Thoracic aorta (tissue), 2 donors: ENCODE measurements around the gene BTBD16. TPM values are rescaled to one million over a fixed set of nuclear protein-coding genes. Genes with fewer than 3 reads are reported as not detected.

Experiments used
- ATAC-seq: fragments of 150-250 bp; one replicate; pipeline ENCODE4 v1.8.0; 2017; ENCODE audit warnings: low read depth; ENCODE audit not compliant: insufficient number of reproducible peaks, low FRiP score
- DNase-seq: peaks from one replicate; pipeline ENCODE4 v3.0.0-alpha.2; 2020; ENCODE audit warnings: low spot score
- H3K27ac ChIP-seq, 2 donors: fragments of 200-600 bp; sonication (generic); 1 replicate in 1 of 2; 2 replicates in 1 of 2; pipeline ENCODE4 v1.5.1; 2016; ENCODE audit warnings: mild to moderate bottlenecking in 2 of 2, moderate library complexity in 2 of 2
- H3K27me3 ChIP-seq: fragments of 200-600 bp; sonication (generic); replicated peaks from 2 replicates; pipeline ENCODE4 v1.6.0; 2016; ENCODE audit warnings: mild to moderate bottlenecking; ENCODE audit not compliant: insufficient read depth
- H3K36me3 ChIP-seq: fragments of 200-600 bp; sonication (generic); one replicate; pipeline ENCODE4 v1.5.1; 2016
- H3K4me1 ChIP-seq, 2 donors: fragments of 200-600 bp; sonication (generic); 1 replicate in 1 of 2; 2 replicates in 1 of 2; pipeline versions ENCODE4 v1.5.1 to v1.6.0; 2016; ENCODE audit warnings: low read depth in 2 of 2, mild to moderate bottlenecking in 1 of 2; ENCODE audit not compliant: control insufficient read depth in 1 of 2
- H3K4me3 ChIP-seq: fragments of 200-600 bp; sonication (generic); 2 replicates; pipeline ENCODE4 v1.5.1; 2016; ENCODE audit warnings: mild to moderate bottlenecking
- H3K9me3 ChIP-seq: fragments of 200-600 bp; sonication (generic); 2 replicates; pipeline ENCODE4 v1.5.1; 2016
- total RNA-seq, 2 donors: library from RNA; depleted of rRNA; stranded (reverse); fragments of >200 nt; gene quantifications; one replicate each; pipeline versions ENCODE4 v1.1.0 to v1.2.3, GENCODE V29; 2016
- TF ChIP-seq, protein P1 (sequence below): fragments of 200-600 bp; sonication (generic); IDR thresholded peaks from one replicate; pipeline ENCODE4 v1.5.1; 2019; ENCODE audit warnings: antibody characterized with exemption

Gene BTBD16
- total RNA-seq, 2 donors from 2014 or later = not detected

- ATAC-seq (no peak), DNase-seq (no peak)
- no peaks in the 10 kb centered on the region for H3K4me1 ChIP-seq
- no peak overlapping the region for H3K4me3 ChIP-seq
- H3K27ac ChIP-seq = no peak overlapping the region
- TF ChIP-seq, protein P1, sequence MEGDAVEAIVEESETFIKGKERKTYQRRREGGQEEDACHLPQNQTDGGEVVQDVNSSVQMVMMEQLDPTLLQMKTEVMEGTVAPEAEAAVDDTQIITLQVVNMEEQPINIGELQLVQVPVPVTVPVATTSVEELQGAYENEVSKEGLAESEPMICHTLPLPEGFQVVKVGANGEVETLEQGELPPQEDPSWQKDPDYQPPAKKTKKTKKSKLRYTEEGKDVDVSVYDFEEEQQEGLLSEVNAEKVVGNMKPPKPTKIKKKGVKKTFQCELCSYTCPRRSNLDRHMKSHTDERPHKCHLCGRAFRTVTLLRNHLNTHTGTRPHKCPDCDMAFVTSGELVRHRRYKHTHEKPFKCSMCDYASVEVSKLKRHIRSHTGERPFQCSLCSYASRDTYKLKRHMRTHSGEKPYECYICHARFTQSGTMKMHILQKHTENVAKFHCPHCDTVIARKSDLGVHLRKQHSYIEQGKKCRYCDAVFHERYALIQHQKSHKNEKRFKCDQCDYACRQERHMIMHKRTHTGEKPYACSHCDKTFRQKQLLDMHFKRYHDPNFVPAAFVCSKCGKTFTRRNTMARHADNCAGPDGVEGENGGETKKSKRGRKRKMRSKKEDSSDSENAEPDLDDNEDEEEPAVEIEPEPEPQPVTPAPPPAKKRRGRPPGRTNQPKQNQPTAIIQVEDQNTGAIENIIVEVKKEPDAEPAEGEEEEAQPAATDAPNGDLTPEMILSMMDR = no peak
- no peaks in the 10 kb centered on the region for H3K27me3 ChIP-seq
- H3K36me3 ChIP-seq = no peaks in the 10 kb centered on the region
- H3K9me3 ChIP-seq = no peaks in the 10 kb centered on the region
Observed at GRCh38 chr10:122321960-122322359, 50.9 kb downstream of the BTBD16 start.

DNA sequence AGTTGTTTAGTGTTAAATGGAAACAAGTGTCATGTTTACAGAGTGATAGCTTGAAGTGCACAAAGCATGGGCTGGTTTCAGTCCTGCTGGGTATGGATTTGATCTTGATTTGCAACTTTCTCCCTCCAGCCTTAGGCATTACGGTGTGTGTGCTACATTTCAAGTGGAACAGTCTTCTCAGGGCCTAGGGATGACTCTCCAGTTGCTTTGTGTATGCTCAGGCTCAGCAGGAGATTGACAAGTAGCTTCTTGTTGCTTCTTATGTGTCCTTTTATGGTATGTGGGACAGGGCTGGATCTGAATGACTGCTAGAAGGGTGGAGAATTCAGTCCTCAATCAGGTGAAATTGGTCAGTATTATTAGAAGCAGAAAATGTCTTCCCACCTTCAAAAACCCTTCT lies 52.1 kb downstream of the BTBD16 start:
- Histone ChIP-seq H3K27ac (no peak overlapping the region), H3K27me3 (no peaks in the 10 kb centered on the region), H3K4me3 (no peak overlapping the region), H3K36me3 (no peaks in the 10 kb centered on the region), H3K9me3 (no peaks in the 10 kb centered on the region), H3K4me1 (no peaks in the 10 kb centered on the region)
- DNase-seq (no peak), ATAC-seq (no peak)
- TF ChIP-seq, protein P1 = no peak

DNA sequence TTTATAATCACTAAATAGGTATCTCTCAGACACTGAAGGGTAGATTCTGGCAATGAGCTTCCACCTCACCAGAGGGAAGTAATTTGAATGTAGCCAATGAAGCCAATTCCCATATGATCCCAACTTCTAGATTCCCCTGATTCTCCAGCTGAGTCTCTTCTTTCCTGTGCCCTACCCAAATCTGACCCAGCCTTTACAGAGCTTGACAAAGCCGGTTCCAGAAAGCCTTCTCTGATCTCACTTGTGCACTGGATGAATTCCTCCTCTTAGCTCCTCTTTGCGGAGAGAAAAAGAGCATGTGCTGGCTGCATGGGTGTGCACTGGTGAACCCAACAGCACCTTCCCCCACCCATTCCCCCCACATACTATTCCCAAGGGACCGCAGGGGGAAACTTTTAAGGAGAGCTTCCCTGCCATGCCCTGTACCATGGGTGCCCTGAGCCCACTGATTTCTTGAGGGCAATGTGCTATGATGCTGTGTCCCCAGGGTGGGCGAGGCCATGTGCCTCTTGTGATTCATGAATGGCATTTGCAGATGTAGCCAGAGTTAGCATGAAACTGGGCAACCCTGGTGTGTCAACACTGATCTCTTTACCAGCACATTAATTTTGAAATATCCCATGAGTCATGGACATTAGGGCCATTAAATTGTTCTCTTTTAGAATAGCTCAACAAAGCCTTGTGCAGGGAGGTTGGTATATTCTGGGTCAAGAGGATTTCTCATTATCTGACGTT lies 53.0 kb downstream of the BTBD16 start:
- H3K4me1 ChIP-seq = no peaks in the 10 kb centered on the region
- H3K4me3 ChIP-seq = no peak overlapping the region
- H3K36me3 ChIP-seq = no peaks in the 10 kb centered on the region
- no peaks in the 10 kb centered on the region for H3K27me3 ChIP-seq
- H3K9me3 ChIP-seq = no peaks in the 10 kb centered on the region
- ATAC-seq (peak; percentile 76), DNase-seq (no peak)
- H3K27ac ChIP-seq = no peak overlapping the region
- TF ChIP-seq, protein P1 = no peak

- ATAC-seq (no peak), DNase-seq (no peak)
- no peaks in the 10 kb centered on the region for H3K9me3 ChIP-seq
- H3K27me3 ChIP-seq = no peaks in the 10 kb centered on the region
- no peak overlapping the region for H3K4me3 ChIP-seq
- H3K36me3 ChIP-seq = no peaks in the 10 kb centered on the region
- TF ChIP-seq, protein P1 = no peak
- H3K27ac ChIP-seq = no peak overlapping the region
- H3K4me1 ChIP-seq = no peaks in the 10 kb centered on the region
Observed at GRCh38 chr10:122325235-122325634, 54.1 kb downstream of the BTBD16 start.

- Histone ChIP-seq H3K4me1 (no peaks in the 10 kb centered on the region), H3K27ac (no peak overlapping the region), H3K4me3 (no peak overlapping the region), H3K9me3 (no peaks in the 10 kb centered on the region), H3K27me3 (no peaks in the 10 kb centered on the region), H3K36me3 (no peaks in the 10 kb centered on the region)
- TF ChIP-seq, protein P1 = no peak
- DNase-seq (no peak), ATAC-seq (no peak)
Observed at GRCh38 chr10:122326385-122326784, 55.3 kb downstream of the BTBD16 start.
